H7 (cell line): Measurements from ENCODE around the gene CMTM8. TPM values are rescaled to one million over a fixed set of nuclear protein-coding genes. Genes with fewer than 3 reads are reported as not detected.

Experiments
- DNase-seq: peaks from one replicate; pipeline ENCODE4 v3.0.0; 2012
- H3K27me3 ChIP-seq: 2 replicates; pipeline ENCODE4 v1.6.0; 2011; ENCODE audit warnings: mild to moderate bottlenecking, low read length; ENCODE audit not compliant: control insufficient read depth, insufficient read depth
- H3K36me3 ChIP-seq: replicated peaks from 2 replicates; pipeline ENCODE4 v1.5.1; 2011; ENCODE audit warnings: low read length; ENCODE audit not compliant: control insufficient read depth, insufficient read depth
- H3K4me3 ChIP-seq: 2 replicates; pipeline ENCODE4 v1.5.1; 2011; ENCODE audit warnings: low read depth, mild to moderate bottlenecking, control low read depth, low read length, moderate library complexity; ENCODE audit not compliant: insufficient read depth
- total RNA-seq: library from RNA; depleted of rRNA; stranded (reverse); fragments of >200 nt; shearing (Covaris generic); gene quantifications from 2 replicates; pipeline ENCODE4 v1.2.3, GENCODE V29; 2014; rRNA removed

The CMTM8 gene
- total RNA-seq, 1 experiment from 2014 or later, result 1.7 TPM

- DNase-seq, result no peak
- no peak overlapping the region for H3K4me3 ChIP-seq
- no peaks in the 10 kb centered on the region for H3K36me3 ChIP-seq
- no peaks in the 10 kb centered on the region for H3K27me3 ChIP-seq
Measured at GRCh38 chr3:32411442-32411841, 173.0 kb downstream of the CMTM8 start.

GRCh38 chr3:32412887-32413286, 174.4 kb downstream of the CMTM8 start:
- no peak overlapping the region for H3K4me3 ChIP-seq
- H3K27me3 ChIP-seq, result no peaks in the 10 kb centered on the region
- no peak for DNase-seq
- H3K36me3 ChIP-seq, result no peaks in the 10 kb centered on the region

- H3K36me3 ChIP-seq, result no peaks in the 10 kb centered on the region
- no peak overlapping the region for H3K4me3 ChIP-seq
- peak; percentile 67 for DNase-seq
- H3K27me3 ChIP-seq, result no peaks in the 10 kb centered on the region
Measured at GRCh38 chr3:32413845-32414521, 175.5 kb downstream of the CMTM8 start.

GRCh38 chr3:32414522-32415202, 176.2 kb downstream of the CMTM8 start:
- Histone ChIP-seq H3K36me3 (no peaks in the 10 kb centered on the region), H3K4me3 (no peak overlapping the region), H3K27me3 (no peaks in the 10 kb centered on the region)
- no peak for DNase-seq

- DNase-seq, result no peak
- H3K4me3 ChIP-seq, result no peak overlapping the region
- H3K36me3 ChIP-seq, result no peaks in the 10 kb centered on the region
- no peaks in the 10 kb centered on the region for H3K27me3 ChIP-seq
Measured at GRCh38 chr3:32419742-32420125, 181.3 kb downstream of the CMTM8 start.

Other genes with a start within 250 kb of the CMTM8 start
- 2.0 and 2.8 TPM in 2 replicates for gene GPD1L, start 132.1 kb upstream of the CMTM8 start, total RNA-seq
- gene CMTM7, start 153.2 kb downstream of the CMTM8 start, total RNA-seq, result 15.3 and 17.7 TPM in 2 replicates